K562 (cell line): ENCODE data around the gene CHMP1A. TPM values are rescaled to one million over a fixed set of nuclear protein-coding genes. Genes with fewer than 3 reads are reported as not detected.

Experiments
- ATAC-seq: fragments of 200-7000 bp; cut with Tn5 transposase; 3 replicates; pipeline ENCODE4 v1.9.1; 2020; ENCODE audit warnings: moderate library complexity
- BruUV-seq: library from RNA; stranded (reverse); fragments of 400-500 nt; replicated peaks from 2 replicates; lab custom pipeline; 2021; lab: Mats Ljungman, UMichigan
- CTCF ChIA-PET: fragments of 300-600 bp; formaldehyde crosslinking; extraction: SDS; loops from one replicate; lab custom pipeline; 2021; ENCODE audit warnings: low intra/inter-chr PET ratio; lab: Yijun Ruan, JAX
- POLR2A ChIA-PET: fragments of 300-600, 350-650 bp; sonication (Branson Sonifier 250); formaldehyde crosslinking; extraction: SDS; loops from one replicate; lab custom pipeline; 2021; ENCODE audit warnings: antibody characterized with exemption, inconsistent platforms; lab: Yijun Ruan, JAX
- DNase-seq, 4 experiments: peaks; one replicate each; pipeline versions ENCODE4 v3.0.0 to v3.0.0-alpha.2; 2011 to 2018; ENCODE audit warnings: low spot score in 3 of 4, mixed read lengths in 3 of 4; ENCODE audit errors: extremely low read depth in 1 of 4
- FAIRE-seq: peaks from 2 replicates; lab custom pipeline; 2011; peaks lifted over from hg19 to GRCh38; lab: Jason Lieb, UNC
- H2AFZ ChIP-seq: 2 replicates; pipeline ENCODE4 v1.6.0; 2011; ENCODE audit warnings: low read depth, low read length, control low read depth, inconsistent platforms
- H3K27ac ChIP-seq: fragments of 200-600 bp; 3 replicates; pipeline ENCODE4 v1.8.0; 2011; ENCODE audit warnings: low read depth, mild to moderate bottlenecking, control low read depth, inconsistent platforms, low read length, moderate library complexity, mixed read lengths; ENCODE audit errors: extremely low read depth
- H3K27me3 ChIP-seq, 2 experiments: fragments of 300-600 bp in 1 of 2; 2 replicates in 1 of 2; 3 replicates in 1 of 2; pipeline versions ENCODE4 v1.6.0 to v1.8.0; 2011; ENCODE audit warnings: inconsistent platforms in 2 of 2, low read length in 2 of 2, mild to moderate bottlenecking in 1 of 2, mixed read lengths in 1 of 2, moderate library complexity in 1 of 2; ENCODE audit not compliant: control insufficient read depth in 2 of 2, insufficient read depth in 2 of 2
- H3K36me3 ChIP-seq: fragments of 300-600 bp; 3 replicates; pipeline ENCODE4 v1.8.0; 2011; ENCODE audit warnings: mild to moderate bottlenecking, low read length, inconsistent platforms; ENCODE audit not compliant: control insufficient read depth, insufficient read depth
- H3K4me1 ChIP-seq, 2 experiments: fragments of 200-600 bp in 1 of 2; replicated peaks in 1 of 2; 2 replicates in 1 of 2; 3 replicates in 1 of 2; pipeline versions ENCODE4 v1.5.1 to v1.8.0; 2011; ENCODE audit warnings: inconsistent platforms in 2 of 2, low read length in 2 of 2, mild to moderate bottlenecking in 1 of 2, mixed read lengths in 1 of 2, moderate library complexity in 1 of 2; ENCODE audit not compliant: control insufficient read depth in 2 of 2, insufficient read depth in 2 of 2
- H3K4me2 ChIP-seq: 2 replicates; pipeline ENCODE4 v1.6.1; 2011; ENCODE audit warnings: low read length, control low read depth, inconsistent platforms, mixed read lengths; ENCODE audit not compliant: insufficient read depth
- H3K4me3 ChIP-seq: fragments of 200-600 bp; sonication (generic), shearing (Covaris generic); 2 replicates; pipeline ENCODE4 v1.5.1; 2016; ENCODE audit warnings: control low read depth, inconsistent platforms
- H3K79me2 ChIP-seq: fragments of 200-600 bp; 3 replicates; pipeline ENCODE4 v1.8.0; 2011; ENCODE audit warnings: low read length, inconsistent platforms; ENCODE audit not compliant: control insufficient read depth, insufficient read depth
- H3K9ac ChIP-seq, 2 experiments: 2 replicates each; pipeline versions ENCODE4 v1.6.0 to v1.6.1; 2011; ENCODE audit warnings: low read depth in 2 of 2, low read length in 2 of 2, control low read depth in 1 of 2, inconsistent platforms in 1 of 2, mild to moderate bottlenecking in 1 of 2, mixed read lengths in 1 of 2; ENCODE audit not compliant: insufficient read depth in 1 of 2
- H3K9me1 ChIP-seq: one replicate; pipeline ENCODE4 v1.6.0; 2011; ENCODE audit warnings: inconsistent platforms, mild to moderate bottlenecking, low read length, moderate library complexity; ENCODE audit not compliant: control insufficient read depth, insufficient read depth
- H3K9me3 ChIP-seq: replicated peaks from 2 replicates; pipeline ENCODE4 v1.5.1; 2011; ENCODE audit warnings: low read depth, low read length, inconsistent platforms; ENCODE audit not compliant: control insufficient read depth, insufficient read depth
- H4K20me1 ChIP-seq: replicated peaks from 2 replicates; pipeline ENCODE4 v1.6.1; 2011; ENCODE audit warnings: low read length, inconsistent platforms, mixed read lengths; ENCODE audit not compliant: control insufficient read depth, insufficient read depth
- C11orf30 ChIP-seq: fragments of 450-650 bp; IDR thresholded peaks from 2 replicates; pipeline ENCODE4 v1.6.1; 2016; ENCODE audit warnings: low read depth, mild to moderate bottlenecking
- E2F5 ChIP-seq: sonication (generic); formaldehyde crosslinking; IDR thresholded peaks from 2 replicates; pipeline ENCODE4 v1.8.0; 2022; ENCODE audit warnings: mild to moderate bottlenecking, missing genetic modification reagents
- GATAD2B ChIP-seq: fragments of 450-650 bp; IDR thresholded peaks from 2 replicates; pipeline ENCODE4 v1.6.1; 2017; ENCODE audit warnings: mild to moderate bottlenecking, borderline replicate concordance
- MTA1 ChIP-seq: fragments of 450-650 bp; IDR thresholded peaks from 2 replicates; pipeline ENCODE4 v1.6.1; 2017; ENCODE audit warnings: borderline replicate concordance
- NR2C1 ChIP-seq, 2 experiments: fragments of 450-650 bp; IDR thresholded peaks; 2 replicates each; pipeline ENCODE4 v1.6.1; 2017; ENCODE audit warnings: mild to moderate bottlenecking in 2 of 2, antibody characterized with exemption in 1 of 2, inconsistent platforms in 1 of 2, missing compliant biosample characterization in 1 of 2, missing genetic modification characterization in 1 of 2
- POLR2A ChIP-seq: fragments of 450-650 bp; conservative IDR thresholded peaks from 2 replicates; pipeline ENCODE4 v1.6.1; 2016
- SPI1 ChIP-seq: IDR thresholded peaks from 2 replicates; pipeline ENCODE4 v1.6.1; 2011; ENCODE audit warnings: low read depth, low read length, control low read depth, borderline replicate concordance
- SRSF9 ChIP-seq: fragments of 200-400 bp; formaldehyde crosslinking; IDR thresholded peaks from 2 replicates; pipeline ENCODE4 v1.6.1; 2017; ENCODE audit warnings: low read depth, low read length, borderline replicate concordance
- USF2 ChIP-seq: sonication (generic); formaldehyde crosslinking; IDR thresholded peaks from 2 replicates; pipeline ENCODE4 v1.5.0; 2020; ENCODE audit warnings: missing genetic modification reagents
- ZFP36 ChIP-seq: fragments of 150-350 bp; IDR thresholded peaks from 2 replicates; pipeline ENCODE4 v1.6.1; 2018; ENCODE audit warnings: low read length, low read depth; ENCODE audit not compliant: partially characterized antibody
- WGBS: fragments of 100-300 bp; shearing (Covaris generic); methylation state at CpG from one replicate; pipeline ENCODE4 v1.1.6; 2016; ENCODE audit warnings: low coverage, mixed read lengths; ENCODE audit not compliant: insufficient coverage; ENCODE audit errors: missing lambda C conversion rate; 5-methylcytosine and 5-hydroxymethylcytosine counted together
- in situ Hi-C: fragments of 300-500 bp; cut with MboI; formaldehyde crosslinking; loops from 4 replicates; pipeline ENCODE4 v1.15.0; 2018; ENCODE audit warnings: inconsistent platforms, mixed read lengths
- intact Hi-C: fragments of 100-400 bp; cut with micrococcal nuclease; formaldehyde crosslinking; loops from 2 replicates; pipeline ENCODE4 v1.14.2; 2022
- polyA plus RNA-seq, 8 experiments: library from polyadenylated mRNA; depleted of rRNA in 4 of 8; stranded (reverse) in 5 of 8; unstranded in 3 of 8; fragments of >200 nt; fragmentation: Nextera tagmentation in 2 of 8; fragmentation: Illumina TruSeq in 1 of 8; extraction: Ambion mirVana in 2 of 8; extraction: Trizol in 1 of 8; gene quantifications; 2 replicates each; pipeline versions ENCODE4 v1.2.1 to v1.2.3, GENCODE V29; 2011 to 2014; ENCODE audit warnings: inconsistent platforms in 1 of 8, missing spikeins in 1 of 8
- total RNA-seq, 7 experiments: library from RNA; depleted of rRNA in 6 of 7; stranded (reverse); fragments of >200 nt in 6 of 7; fragmentation: Illumina TruSeq in 2 of 7; extraction: Trizol in 2 of 7; gene quantifications; 2 replicates each; pipeline versions ENCODE4 v1.2.1 to v1.2.3, GENCODE V29; 2011 to 2021; ENCODE audit warnings: low replicate concordance in 1 of 7
- TF ChIP-seq, protein P1 (sequence below): fragments of 450-650 bp; IDR thresholded peaks from 2 replicates; pipeline ENCODE4 v1.6.1; 2017; ENCODE audit warnings: antibody characterized with exemption, mild to moderate bottlenecking

CHMP1A gene
- total and polyA plus RNA-seq, 9 of the 15 experiments (the other 6 are each of a cell fraction or from before 2014, with no cell fraction given), result 0.83 to 79.9 (median 45.2) TPM

DNA sequence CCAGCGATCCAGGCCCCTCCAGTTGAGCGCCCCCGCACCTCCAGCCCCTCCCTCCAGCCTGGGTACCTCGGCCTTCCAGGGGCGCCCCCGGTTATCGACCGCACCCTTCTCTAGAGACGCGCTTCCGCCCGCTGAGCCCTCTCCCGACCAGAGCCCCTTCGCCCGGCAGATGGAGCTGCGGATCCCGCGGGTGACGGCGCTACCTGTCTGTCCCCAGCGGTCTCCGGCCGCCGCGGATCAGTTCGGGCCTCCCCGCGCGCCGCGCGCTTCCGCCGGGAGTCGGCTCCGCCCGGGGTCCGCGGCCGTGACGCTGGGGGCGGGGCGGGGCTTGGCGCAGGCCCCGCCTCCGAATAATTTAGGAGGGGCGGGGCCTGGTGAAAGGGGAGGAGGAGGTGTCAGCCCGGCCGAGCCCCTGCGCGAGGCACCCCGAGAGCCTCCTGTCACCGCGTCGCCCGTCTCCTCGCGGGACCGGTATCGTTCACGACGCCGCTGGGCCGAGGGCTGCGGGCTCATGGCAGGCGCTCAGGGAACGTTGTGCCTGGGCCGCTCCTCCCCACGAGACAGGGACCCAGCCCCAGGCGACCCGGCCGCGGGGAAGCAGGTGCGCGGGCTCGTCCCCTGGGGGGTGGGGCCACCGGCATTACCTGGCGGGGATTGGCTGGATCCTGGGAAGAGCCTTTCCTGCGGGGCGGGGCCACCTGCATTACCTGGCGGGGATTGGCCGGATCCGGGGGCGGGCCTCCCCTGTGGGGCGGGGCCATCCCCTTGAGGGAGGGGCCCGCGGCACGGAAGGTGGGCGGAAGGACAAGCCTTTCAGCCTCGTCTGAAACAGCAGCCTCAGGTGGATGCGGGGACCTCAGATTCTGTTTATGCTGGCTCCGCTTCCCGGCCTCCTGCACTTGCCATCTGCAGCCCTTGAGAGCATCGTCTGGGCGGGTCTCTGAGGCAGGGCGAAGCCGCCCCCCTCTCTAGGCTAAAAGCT, 44.2 kb upstream of the CHMP1A start, which contains the start of gene SPATA2L:
Gene SPATA2L (minus strand): TSS at position 281 of the 982 bp plus-strand sequence. CDS start 473 bp downstream, outside the sequence.
- peak within 1 kb of the TSS; percentile 76 for H3K27ac ChIP-seq
- WGBS, result 2% methylated on average over 66 of the region's 97 CpGs
- no peaks in the 10 kb centered on the region for H3K27me3 ChIP-seq
- peaks cover 4% of the 10 kb centered on the region; the same call in 1 of the 2 replicates for H4K20me1 ChIP-seq
- H3K9me1 ChIP-seq, result peaks cover 8% of the 10 kb centered on the region
- H3K4me2 ChIP-seq, result peak within 1 kb of the TSS; percentile 86
- POLR2A ChIA-PET, result interaction anchor here (0.6 to 1.0 kb wide), 3 partner anchors 30 to 201 kb away, joined by 3 read pairs; no protein-coding TSS in a partner anchor
- peak; percentile 96 to 99 (median 96) for DNase-seq
- BruUV-seq, result no TSS peak
- CTCF ChIA-PET, result interaction anchor here (0.6 to 2.7 kb wide), 2 partner anchors 143 to 159 kb away, joined by 3 to 18 read pairs; no protein-coding TSS in a partner anchor
- ATAC-seq, result peak; percentile 86
- peak within 1 kb of the TSS; percentile 94 for H2AFZ ChIP-seq
- peak; percentile 98 for FAIRE-seq
- H3K4me1 ChIP-seq, result peaks cover 16 to 66% of the 10 kb centered on the region in 2 experiments
- H3K9me3 ChIP-seq, result no peaks in the 10 kb centered on the region
- intact Hi-C loops (loop anchor here (2.0 to 5.0 kb wide), 3 partner anchors 17 to 211 kb away; no protein-coding TSS in a partner anchor), in situ Hi-C loops (loop anchor here (5.0 kb wide), 1 partner anchor 161 kb away; no protein-coding TSS in a partner anchor)
- peaks cover 17% of the 10 kb centered on the region; the same call in 2 of the 3 replicates for H3K36me3 ChIP-seq
- peak within 1 kb of the TSS; percentile 51 for H3K4me3 ChIP-seq
- peaks cover 9% of the 10 kb centered on the region for H3K79me2 ChIP-seq
- H3K9ac ChIP-seq, result peak within 1 kb of the TSS; percentile 70 to 93
- TF ChIP-seq ZFP36 (no peak), E2F5 (peak; percentile 55; the same call in 1 of the 2 replicates), C11orf30 (no peak), USF2 (CRISPR knock-in tag) (no peak), SPI1 (0 out of 2 replicates have a peak, but pooled peaks have one; percentile 6), POLR2A (peak; percentile 61), MTA1 (no peak), GATAD2B (peak; percentile 77; the same call in 1 of the 2 replicates), NR2C1 (IDR thresholded peaks at IDR 0.05) (no peak), NR2C1 (tag; IDR thresholded peaks at IDR 0.05) (no peak), SRSF9 (no peak)
- TF ChIP-seq, protein P1, sequence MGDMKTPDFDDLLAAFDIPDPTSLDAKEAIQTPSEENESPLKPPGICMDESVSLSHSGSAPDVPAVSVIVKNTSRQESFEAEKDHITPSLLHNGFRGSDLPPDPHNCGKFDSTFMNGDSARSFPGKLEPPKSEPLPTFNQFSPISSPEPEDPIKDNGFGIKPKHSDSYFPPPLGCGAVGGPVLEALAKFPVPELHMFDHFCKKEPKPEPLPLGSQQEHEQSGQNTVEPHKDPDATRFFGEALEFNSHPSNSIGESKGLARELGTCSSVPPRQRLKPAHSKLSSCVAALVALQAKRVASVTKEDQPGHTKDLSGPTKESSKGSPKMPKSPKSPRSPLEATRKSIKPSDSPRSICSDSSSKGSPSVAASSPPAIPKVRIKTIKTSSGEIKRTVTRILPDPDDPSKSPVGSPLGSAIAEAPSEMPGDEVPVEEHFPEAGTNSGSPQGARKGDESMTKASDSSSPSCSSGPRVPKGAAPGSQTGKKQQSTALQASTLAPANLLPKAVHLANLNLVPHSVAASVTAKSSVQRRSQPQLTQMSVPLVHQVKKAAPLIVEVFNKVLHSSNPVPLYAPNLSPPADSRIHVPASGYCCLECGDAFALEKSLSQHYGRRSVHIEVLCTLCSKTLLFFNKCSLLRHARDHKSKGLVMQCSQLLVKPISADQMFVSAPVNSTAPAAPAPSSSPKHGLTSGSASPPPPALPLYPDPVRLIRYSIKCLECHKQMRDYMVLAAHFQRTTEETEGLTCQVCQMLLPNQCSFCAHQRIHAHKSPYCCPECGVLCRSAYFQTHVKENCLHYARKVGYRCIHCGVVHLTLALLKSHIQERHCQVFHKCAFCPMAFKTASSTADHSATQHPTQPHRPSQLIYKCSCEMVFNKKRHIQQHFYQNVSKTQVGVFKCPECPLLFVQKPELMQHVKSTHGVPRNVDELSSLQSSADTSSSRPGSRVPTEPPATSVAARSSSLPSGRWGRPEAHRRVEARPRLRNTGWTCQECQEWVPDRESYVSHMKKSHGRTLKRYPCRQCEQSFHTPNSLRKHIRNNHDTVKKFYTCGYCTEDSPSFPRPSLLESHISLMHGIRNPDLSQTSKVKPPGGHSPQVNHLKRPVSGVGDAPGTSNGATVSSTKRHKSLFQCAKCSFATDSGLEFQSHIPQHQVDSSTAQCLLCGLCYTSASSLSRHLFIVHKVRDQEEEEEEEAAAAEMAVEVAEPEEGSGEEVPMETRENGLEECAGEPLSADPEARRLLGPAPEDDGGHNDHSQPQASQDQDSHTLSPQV, result no peak
